HG03565 (cell line): ENCODE results near the gene KDM1A.

ENCODE experiments used
- ATAC-seq: cut with Tn5 transposase; IDR thresholded peaks from one replicate; pipeline ENCODE4 v1.9.1; 2021; ENCODE audit warnings: mild to moderate bottlenecking, moderate library complexity; ENCODE audit not compliant: unreplicated experiment

Gene KDM1A

DNA sequence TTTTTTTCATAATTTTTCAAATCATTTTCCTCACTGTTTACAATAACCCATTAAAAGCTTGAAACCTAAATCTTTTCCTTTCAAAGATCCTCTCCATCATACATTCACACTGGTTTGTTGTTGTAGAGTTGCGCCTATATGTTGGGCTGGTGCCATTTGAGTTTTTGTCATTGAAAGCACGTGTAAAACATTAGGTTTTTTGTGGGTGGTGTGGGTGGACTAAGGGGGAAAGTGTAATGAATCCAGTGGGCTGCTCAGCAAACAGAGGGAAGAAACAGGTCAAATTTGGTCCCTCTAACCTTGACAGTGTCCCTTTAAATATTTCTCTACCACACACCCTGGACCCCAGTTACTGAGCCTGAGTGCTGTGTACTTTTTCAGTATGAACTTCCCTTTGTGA, 46.8 kb downstream of the KDM1A start:
- ATAC-seq, result no peak

DNA sequence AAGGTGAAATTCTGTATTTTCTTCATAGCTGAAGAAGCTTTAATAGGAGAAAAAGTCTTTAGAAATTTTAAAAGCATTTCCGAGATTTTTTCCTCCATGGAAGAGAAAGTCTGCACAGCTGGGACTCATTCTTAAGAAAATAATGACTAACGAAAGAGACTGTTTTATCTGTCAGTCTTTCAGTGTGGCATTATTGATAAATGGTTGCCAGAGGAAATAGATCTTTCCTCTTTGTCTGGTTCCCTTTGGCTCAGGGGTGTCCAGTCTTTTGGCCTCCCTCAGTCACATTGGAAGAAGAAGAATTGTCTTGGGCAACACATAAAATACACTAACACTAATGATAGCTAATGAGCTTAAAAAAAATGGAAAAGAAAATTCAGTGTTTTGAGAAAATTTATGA, 49.9 kb downstream of the KDM1A start:
- ATAC-seq, result no peak

DNA sequence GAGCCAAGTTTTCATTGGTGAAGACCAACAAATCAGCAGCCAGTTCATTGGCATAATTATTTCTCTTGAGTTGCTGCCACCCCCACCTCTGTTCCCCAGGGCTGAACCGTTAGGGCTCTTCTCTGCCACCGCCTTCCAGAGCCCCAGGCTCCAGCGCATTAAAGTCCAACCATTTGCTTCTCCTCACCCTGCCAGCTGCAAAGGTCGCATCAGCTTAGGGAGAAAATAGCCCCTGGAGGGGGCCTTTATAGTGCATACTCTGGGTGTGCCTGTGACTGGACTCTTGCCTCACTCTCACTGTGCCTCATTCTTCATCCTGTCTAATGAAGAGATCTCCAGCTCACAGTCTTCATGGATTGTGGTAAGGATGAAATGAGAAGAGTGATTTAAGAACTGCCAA, 50.4 kb downstream of the KDM1A start:
- ATAC-seq, result no peak

DNA sequence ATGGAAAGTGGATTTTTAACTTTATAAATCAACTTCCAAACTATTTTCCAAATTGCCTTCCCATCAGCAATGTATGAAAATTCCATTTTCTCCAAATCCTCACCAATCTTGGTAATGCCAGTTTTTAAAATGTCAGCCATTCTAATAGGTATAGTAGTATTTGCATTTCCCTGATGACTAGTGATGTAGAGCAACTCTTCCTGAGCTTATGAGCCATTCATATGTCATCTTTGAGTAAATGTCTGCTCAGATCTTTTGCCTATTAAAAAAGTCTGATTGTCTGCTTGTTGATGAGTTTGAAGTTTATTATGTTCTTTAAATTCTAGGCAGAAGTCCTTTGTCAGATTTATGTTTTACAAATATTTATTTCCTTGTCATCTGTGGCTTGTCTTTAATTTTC, 54.7 kb downstream of the KDM1A start:
- ATAC-seq, result no peak

DNA sequence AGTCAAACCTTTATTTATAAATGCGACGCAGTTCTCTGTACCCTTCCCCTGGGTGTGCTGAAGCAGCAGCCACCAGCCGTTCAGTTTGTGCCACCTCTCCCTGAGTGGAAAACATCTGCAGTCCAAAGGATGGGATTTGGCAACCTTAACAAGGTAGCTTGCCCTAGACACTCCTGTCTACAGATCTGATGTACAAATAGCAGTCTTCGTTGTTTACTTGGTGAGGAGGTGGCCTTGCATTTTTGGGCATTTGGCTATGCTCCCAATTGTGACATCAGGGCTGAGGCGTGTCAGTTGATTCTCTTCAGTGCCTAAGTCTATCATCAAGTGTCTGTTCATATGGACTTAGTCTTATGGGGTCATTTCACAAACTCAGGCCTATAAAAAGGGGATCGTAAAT, 59.8 kb downstream of the KDM1A start:
- ATAC-seq, result no peak

DNA sequence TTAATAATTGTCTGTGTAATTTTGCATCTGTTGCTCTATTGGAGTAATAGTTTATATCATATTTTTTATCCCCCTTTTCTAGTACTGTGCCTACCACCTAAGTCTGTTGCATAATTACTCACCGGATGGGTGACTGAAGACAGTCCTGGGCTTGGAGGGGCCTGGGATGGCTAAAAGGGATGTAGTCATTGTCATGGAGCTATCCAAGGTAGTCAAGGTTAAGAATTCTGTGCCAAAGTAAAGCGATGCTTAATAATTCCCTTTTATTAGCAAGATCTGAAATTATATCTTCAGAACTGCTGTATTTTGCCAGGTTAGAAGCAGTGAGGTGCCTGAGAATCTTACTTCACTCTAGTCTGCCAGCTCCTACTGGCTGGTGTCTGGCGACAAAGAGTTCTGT, 61.6 kb downstream of the KDM1A start:
- ATAC-seq, result no peak

DNA sequence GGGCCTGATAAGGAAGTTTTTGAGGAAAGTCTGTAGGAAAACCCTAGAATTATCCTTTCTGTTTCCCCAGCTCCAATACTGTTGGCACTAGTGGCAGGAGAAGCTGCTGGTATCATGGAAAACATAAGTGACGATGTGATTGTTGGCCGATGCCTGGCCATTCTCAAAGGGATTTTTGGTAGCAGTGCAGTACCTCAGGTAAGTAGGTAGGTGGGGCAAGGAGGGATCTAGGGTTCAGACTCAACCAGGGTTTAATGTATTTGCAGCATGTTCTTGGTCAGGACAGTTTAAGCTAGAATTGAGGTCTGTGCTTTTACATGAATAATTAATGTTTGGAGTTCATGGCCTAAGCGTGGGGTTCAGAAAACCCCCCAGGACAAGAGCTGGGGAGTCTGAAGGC, 62.1 kb downstream of the KDM1A start:
- no peak for ATAC-seq

DNA sequence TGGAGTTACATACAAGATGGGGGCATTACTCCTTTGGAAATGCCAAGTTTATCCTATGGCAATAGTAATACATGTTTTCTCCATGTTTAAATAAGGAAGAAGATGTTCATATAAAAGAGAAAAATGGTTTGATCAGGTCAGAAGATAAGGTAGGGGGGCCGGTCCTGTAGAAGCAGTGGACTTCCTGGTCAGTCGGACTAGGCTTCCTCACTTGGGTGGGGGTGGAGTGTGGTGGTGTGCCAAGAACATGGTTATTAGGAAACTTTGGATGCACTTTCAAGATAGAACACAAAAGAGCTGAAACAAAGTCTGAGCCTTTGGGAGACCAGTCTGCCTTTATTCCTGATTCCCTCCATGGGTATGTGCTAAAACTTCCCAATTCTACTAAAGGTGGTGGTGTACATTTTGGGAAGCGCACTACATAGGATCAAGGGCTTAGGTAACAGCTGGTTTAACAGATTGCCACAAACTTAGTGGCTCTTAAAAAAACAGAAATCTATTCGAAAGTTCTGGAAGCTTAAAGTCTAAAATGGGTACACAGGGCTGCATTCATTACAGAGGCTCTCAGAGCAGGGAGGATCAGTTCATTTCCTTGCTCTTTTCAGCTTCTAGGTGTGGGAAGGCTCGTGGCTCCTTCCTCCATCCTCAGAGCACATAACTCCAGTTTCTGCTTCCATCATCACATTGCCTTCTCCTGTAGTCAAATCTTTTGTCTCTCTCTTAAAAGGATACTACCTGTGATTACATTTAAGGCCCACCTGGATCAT, 64.6 kb downstream of the KDM1A start:
- ATAC-seq, result no peak

DNA sequence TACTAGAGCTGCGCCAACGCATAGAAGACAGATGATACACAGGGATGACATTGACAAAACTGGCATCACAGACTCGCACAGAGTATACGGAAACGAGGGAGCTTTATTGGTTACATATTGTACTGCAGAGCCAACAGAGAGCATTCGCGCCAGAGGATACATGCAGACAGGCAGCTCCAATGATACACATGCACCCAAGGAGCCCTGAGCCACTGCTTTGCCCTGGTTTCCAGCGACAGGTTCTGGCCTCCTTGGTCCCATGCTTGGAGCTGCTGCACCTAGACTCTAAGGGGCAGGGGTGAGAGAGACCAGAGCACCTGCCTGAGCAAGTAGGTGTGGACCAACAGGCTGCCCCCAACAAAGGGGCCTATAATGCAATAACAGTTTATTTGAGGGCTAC, 65.6 kb downstream of the KDM1A start:
- no peak for ATAC-seq

DNA sequence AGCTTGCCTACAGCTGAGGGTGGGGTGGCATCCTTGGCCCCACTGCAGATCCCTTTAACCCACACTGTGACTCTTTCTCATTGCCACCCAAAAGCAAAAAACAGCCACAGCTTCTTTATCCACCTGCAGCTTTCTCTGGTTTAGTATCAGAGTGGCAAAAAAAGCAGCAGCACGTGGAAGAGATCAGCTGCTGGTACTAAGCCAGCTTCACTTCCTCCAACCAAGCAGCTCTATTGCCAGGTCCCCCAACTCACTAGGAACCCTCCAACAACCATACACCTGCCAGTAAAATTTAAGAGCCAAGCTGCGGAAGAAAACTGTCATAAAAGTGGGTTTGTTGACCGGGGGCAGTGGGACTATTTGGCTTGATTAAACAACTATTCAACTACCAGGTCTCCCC, 66.4 kb downstream of the KDM1A start:
- ATAC-seq, result no peak

DNA sequence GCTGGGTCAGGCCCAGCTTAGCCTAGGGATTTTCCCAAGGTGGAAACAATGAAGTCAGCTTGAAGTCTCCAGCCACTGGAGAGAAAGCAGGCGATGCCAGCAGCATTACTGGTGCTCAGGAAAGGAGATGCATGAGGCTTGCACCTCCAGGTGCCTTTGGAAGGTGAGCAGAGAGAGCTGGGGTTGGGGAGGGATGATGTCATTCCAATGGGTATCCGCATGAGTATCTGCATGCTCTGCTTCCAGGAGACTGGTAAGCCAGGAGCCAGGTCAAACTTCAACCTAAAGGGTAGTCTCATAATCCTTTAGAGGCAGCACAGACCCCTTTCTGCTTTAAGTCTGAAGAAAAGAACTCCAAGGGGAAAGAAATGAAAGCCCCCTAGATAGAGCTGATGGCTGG, 68.8 kb downstream of the KDM1A start:
- no peak for ATAC-seq

DNA sequence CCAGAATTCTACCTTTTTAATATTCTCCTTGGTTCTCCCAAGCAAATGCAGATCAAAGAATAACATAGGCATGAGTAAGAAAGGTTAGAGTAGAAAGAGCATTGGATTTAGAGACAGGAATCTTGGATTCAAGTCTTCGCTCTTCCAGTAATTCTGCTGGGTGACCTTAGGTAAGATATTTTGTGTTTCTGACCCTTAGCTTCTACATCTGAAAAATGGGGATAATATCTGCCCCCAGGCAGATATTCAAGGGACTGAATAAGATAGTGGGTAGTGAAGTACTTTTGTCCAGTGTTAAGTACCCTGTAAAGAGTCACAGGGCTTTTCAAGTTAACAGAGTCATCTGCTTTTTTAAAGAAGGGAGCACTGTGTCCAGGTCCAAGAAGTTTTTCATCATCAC, 70.8 kb downstream of the KDM1A start:
- ATAC-seq, result no peak

DNA sequence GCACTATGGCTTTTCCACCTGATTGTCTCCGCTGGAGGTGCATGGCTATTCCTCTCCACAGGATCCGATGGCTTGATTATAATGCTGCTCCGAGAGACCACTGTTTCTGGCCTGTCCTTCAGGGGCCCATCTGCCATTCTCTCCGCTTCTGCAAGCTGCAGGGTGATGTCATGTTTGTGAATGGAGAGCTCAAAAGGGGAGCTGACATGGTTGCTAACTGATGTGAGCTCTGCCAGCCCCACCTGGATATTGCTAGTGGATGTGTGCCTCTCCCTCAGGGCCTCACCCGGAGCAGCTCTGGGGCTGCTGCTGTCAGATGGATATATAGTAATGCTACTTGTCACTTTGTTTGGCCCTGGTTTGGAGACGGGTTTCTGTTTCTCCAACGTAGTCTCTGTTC, 72.3 kb downstream of the KDM1A start:
- ATAC-seq, result no peak

DNA sequence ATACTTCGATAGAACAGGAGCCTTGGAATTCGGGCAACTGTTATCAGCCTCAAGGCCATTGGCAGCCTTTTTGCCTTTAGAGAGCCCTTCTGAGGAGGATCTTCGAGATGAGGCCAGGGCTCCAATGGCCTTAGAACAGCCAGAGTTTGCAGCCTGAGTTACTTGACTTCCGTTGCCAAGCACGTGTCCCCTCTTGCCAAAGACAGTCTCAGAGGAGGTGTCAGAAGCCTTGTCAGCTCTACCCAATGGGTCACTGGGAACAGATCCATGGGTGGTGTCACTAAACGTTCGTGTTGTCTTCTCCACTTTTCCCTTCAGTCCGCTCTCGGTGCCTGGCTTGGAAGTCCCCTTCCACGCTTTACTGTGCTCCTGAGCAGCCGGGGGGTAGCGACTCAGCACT, 73.2 kb downstream of the KDM1A start:
- no peak for ATAC-seq

DNA sequence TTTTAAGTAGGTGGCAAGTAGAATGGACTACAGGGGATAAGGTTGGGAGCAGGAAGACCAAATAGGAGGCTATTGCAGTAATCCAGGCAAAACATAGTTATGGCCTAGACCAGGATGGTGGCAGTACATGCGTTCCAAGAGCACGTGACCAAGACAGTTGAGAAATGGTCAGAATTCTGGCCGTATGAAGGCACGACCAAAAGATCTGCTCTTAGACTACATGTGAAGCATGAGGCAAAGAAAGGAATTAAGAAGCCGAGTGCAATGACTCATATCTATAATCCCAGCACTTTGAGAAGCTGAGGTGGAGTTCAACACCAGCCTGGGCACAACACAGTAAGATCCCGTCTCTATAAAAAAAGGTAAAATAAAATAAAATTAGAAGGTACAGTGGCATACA, 78.0 kb downstream of the KDM1A start:
- no peak for ATAC-seq

DNA sequence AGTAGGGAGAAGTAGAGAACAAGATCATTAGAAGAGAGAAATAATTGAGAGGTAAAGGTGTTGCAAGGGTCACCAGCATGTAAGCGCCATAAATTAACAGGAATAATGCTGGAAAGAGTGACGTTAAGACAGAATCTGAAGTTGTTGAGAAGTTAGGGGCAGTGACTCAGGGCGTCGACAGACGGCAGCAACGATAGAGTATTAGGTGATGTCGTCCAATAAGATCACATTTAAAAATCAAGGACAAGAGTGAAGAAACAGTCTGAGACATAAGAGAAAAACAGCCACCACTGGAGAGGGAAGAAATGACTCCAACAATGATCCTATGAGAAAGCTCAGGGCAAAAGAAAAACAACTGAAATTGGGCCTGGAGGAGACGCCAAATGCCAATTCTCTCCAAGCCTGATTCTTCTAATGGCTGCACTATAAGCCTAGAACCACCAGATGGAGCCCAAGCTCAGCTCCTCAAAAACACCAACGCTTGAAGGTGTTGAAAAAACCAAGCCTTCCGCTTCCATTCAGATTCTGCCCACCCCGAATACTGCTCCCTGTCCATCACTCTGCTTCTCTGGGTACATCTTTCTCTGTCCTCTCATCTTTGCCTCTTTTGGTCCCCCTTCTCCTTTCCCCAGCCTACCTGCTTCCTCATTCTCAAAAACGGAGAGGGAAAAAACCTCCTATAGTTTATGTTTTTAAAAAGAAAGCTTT, 79.3 kb downstream of the KDM1A start:
- no peak for ATAC-seq

DNA sequence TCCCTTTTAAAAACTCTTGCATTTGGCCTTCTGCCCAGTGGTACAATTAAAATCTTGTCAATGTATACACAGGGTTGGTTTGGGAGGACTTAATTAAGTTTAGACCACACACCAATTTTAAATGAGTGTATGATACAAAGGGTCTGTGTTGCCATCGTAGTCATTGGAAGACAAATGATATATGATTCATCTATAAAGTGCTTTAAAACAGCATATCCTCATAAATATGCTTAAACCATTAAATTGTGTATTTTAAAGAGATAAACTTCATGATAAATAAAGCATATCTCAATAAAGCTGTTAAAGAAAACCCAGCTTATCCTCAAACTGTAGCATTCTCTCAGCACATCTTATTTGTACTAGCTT, 79.9 kb downstream of the KDM1A start:
- ATAC-seq, result no peak

DNA sequence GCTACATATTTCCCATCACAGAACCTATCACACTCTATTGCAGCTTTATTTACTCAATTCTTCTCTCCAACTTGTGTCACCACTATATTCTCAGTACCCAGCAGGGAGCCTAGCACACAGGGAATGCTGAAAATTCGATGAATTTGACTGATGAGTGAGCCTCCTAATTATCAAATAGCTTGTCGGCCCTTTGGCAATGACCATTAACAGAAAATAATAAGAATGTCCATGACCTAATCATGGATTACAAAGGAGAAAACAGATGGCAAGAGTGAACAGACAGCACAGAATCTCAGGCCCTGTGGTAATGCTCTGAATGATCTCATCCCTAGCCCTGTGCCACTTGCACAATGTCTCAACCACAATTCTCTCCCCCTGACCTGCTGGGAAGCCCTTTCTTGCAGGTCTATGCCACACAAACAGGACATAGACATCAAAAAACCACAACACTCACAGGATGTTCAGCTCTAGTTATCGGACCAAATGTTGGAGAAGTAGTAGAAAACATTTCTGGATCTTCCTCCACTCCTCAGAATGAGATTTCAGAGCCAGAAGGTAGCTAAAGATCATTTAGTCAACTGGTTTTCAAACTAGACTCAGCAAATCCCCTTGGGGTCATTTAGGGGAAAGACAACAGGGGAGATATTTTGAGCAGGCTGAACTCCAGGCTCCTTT, 80.9 kb downstream of the KDM1A start:
- ATAC-seq, result no peak

DNA sequence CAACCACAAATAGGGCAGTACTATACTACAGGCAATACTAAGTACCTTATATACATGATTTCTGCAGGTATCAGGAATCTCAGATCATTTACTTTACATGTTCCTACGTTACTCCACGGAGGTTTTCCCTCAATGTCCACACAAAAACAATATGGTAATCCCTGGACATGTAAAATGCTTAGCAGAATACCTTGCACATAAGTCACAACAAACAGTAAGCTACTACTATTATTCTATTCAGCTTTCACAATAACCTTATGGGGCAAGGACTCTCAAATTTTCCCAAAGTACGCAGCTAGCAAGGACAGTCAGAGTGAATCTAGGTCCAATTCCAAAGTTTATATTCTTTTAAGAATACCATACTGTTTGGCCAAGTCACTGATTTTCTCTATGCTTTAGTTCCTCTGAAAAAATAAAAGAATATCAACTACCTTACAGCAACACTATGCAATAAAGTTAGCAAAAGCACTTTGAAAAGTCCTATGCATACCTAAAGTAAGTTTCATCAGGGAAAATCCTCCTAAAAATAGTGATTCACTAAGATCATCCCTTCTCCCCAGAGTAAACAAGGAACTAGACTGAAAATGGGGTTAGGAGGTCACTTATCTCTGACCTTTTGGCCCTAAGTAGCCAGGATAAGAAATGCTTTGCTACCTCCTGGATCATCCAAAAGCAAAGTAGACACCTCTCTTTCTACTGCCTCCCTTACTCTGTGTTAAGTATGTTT, 82.0 kb downstream of the KDM1A start:
- ATAC-seq, result no peak

DNA sequence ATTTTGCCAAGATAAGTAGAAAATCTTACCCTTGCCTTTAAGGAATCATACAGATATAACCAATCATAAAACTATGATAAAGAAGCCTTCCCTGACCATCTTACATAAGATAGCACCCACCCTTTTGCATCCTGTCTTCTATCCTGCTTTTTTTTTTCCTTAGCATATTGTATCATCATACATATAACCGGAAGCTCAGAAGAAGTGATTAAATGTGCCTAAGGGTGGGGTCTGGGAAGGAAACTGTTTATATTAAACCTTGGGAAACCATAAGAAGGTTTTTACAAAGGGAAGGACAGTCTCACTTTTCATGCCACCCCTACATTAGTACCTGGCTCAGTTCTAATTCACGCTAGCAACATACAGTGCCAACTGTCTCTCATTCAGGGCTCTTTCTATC, 82.6 kb downstream of the KDM1A start:
- ATAC-seq, result no peak

DNA sequence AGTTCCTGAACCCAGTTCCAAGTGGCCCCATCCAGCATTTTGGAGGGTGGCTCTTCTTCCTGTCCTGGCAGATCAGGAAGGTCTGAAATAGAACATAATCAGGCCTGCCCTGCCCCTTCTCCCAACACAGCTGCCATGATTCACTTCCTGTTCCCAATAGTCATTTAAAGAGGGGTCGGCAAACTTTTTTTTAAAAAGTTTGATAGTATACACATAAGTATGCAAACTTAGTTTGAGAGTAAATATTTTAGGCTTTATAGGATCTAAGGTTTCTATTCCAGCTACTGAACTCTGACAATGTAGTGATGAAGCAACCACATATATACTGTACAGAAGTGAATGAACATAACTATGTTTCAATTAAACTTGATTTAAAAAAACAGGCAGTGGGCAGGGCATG, 83.0 kb downstream of the KDM1A start:
- ATAC-seq, result no peak
